Activated CD4-positive, alpha-beta T cell treated with anti-CD3 and anti-CD28 coated beads, Interleukin-2, Interleukin-4, amounts not matched to agents 100 ng/mL and 50 ng/mL, durations not matched to agents 16 hours and 8 hours (primary cell): ENCODE data around the gene S100A8.
"Not testable (repeated sequence)": the region's sequence is repeated elsewhere in the genome, so short reads cannot be mapped to it uniquely, and the experiment has no call there.

ENCODE experiments used
- DNase-seq: peaks from one replicate; pipeline ENCODE4 v3.0.0-alpha.2; 2020; ENCODE audit warnings: low spot score

The S100A8 gene

GRCh38 chr1:153417136-153417888 lies 26.4 kb upstream of the S100A8 start:
- DNase-seq = no peak

- no peak for DNase-seq
Measured at GRCh38 chr1:153415850-153416570, 25.1 kb upstream of the S100A8 start, which contains the start of gene S100A7A. Gene S100A7A, plus strand, starts transcription at chr1:153416520. Its CDS starts 1,563 bp downstream, at chr1:153418083.

GRCh38 chr1:153413961-153414360 lies 23.1 kb upstream of the S100A8 start:
- not testable (repeated sequence) for DNase-seq

GRCh38 chr1:153407274-153407673 lies 16.4 kb upstream of the S100A8 start:
- not testable (repeated sequence) for DNase-seq

- DNase-seq = not testable (repeated sequence)
Measured at GRCh38 chr1:153405825-153406599, 15.1 kb upstream of the S100A8 start.

GRCh38 chr1:153404768-153405167 lies 13.9 kb upstream of the S100A8 start:
- DNase-seq = peak; percentile 46

GRCh38 chr1:153404086-153404635 lies 13.3 kb upstream of the S100A8 start:
- no peak for DNase-seq

- no peak for DNase-seq
Measured at GRCh38 chr1:153403421-153404085, 12.7 kb upstream of the S100A8 start.

- no peak for DNase-seq
Measured at GRCh38 chr1:153402226-153402625, 11.4 kb upstream of the S100A8 start.

GRCh38 chr1:153401461-153401860 lies 10.6 kb upstream of the S100A8 start:
- DNase-seq = no peak

- DNase-seq = no peak
Measured at GRCh38 chr1:153400244-153400643, 9.4 kb upstream of the S100A8 start.

GRCh38 chr1:153399401-153400055 lies 8.7 kb upstream of the S100A8 start:
- DNase-seq = no peak

GRCh38 chr1:153397924-153398651 lies 7.2 kb upstream of the S100A8 start:
- no peak for DNase-seq

GRCh38 chr1:153397051-153397923 lies 6.4 kb upstream of the S100A8 start:
- DNase-seq = no peak

- DNase-seq = no peak
Measured at GRCh38 chr1:153396461-153396860, 5.6 kb upstream of the S100A8 start.

GRCh38 chr1:153395776-153396175 lies 4.9 kb upstream of the S100A8 start:
- DNase-seq = no peak

- no peak for DNase-seq
Measured at GRCh38 chr1:153395136-153395685, 4.3 kb upstream of the S100A8 start.

GRCh38 chr1:153394391-153394790 lies 3.5 kb upstream of the S100A8 start:
- DNase-seq = no peak

- no peak for DNase-seq
Measured at GRCh38 chr1:153393926-153394325, 3.1 kb upstream of the S100A8 start.
